Pulmonary artery endothelial cell (primary cell): ENCODE data around the gene CEP290. TPM values are rescaled to one million over a fixed set of nuclear protein-coding genes. Genes with fewer than 3 reads are reported as not detected.

Source experiments
- DNase-seq: peaks from one replicate; pipeline ENCODE4 v3.0.0-alpha.2; 2011; ENCODE audit warnings: low read depth, low spot score
- total RNA-seq: library from RNA; depleted of rRNA; stranded (reverse); fragments of >200 nt; gene quantifications from 2 replicates; pipeline ENCODE4 v1.2.3, GENCODE V29; 2014

The CEP290 gene
- 9.4 and 16.1 TPM in 2 replicates for total RNA-seq

- peak; percentile 99 for DNase-seq
Observed at GRCh38 chr12:88141774-88142609, at the start of gene CEP290, which contains the start of gene TMTC3. Gene CEP290, minus strand, starts transcription at chr12:88142088. Its CDS starts 781 bp downstream, at chr12:88141307. Gene TMTC3, plus strand, starts transcription at chr12:88142307. Its CDS starts 6,009 bp downstream, at chr12:88148316.

GRCh38 chr12:88188180-88188579, 46.3 kb upstream of the CEP290 start:
- DNase-seq: no peak

- DNase-seq: no peak
Observed at GRCh38 chr12:88187571-88187970, 45.7 kb upstream of the CEP290 start.

GRCh38 chr12:88185988-88186387, 44.1 kb upstream of the CEP290 start:
- DNase-seq: no peak

- DNase-seq: no peak
Observed at GRCh38 chr12:88185279-88185678, 43.4 kb upstream of the CEP290 start.

- DNase-seq: no peak
Observed at GRCh38 chr12:88184196-88184595, 42.3 kb upstream of the CEP290 start.

- no peak for DNase-seq
Observed at GRCh38 chr12:88182416-88182815, 40.5 kb upstream of the CEP290 start.

GRCh38 chr12:88181881-88182280, 40.0 kb upstream of the CEP290 start:
- DNase-seq: no peak

GRCh38 chr12:88179436-88180014, 37.6 kb upstream of the CEP290 start:
- DNase-seq: no peak

- no peak for DNase-seq
Observed at GRCh38 chr12:88175544-88175943, 33.7 kb upstream of the CEP290 start.

GRCh38 chr12:88172844-88173407, 31.0 kb upstream of the CEP290 start:
- no peak for DNase-seq

- no peak for DNase-seq
Observed at GRCh38 chr12:88167384-88167783, 25.5 kb upstream of the CEP290 start.

- no peak for DNase-seq
Observed at GRCh38 chr12:88166179-88166578, 24.3 kb upstream of the CEP290 start.

- DNase-seq: no peak
Observed at GRCh38 chr12:88163371-88163770, 21.5 kb upstream of the CEP290 start.

- DNase-seq: no peak
Observed at GRCh38 chr12:88156075-88156654, 14.3 kb upstream of the CEP290 start.

- peak; percentile 24 for DNase-seq
Observed at GRCh38 chr12:88153959-88154358, 12.1 kb upstream of the CEP290 start.

- DNase-seq: no peak
Observed at GRCh38 chr12:88150063-88150462, 8.2 kb upstream of the CEP290 start.

GRCh38 chr12:88145567-88146505, 3.9 kb upstream of the CEP290 start:
- no peak for DNase-seq

- DNase-seq: no peak
Observed at GRCh38 chr12:88144546-88145468, 2.9 kb upstream of the CEP290 start.

GRCh38 chr12:88144037-88144436, 2.1 kb upstream of the CEP290 start:
- DNase-seq: no peak
